Smooth muscle cell (in vitro differentiated cells): ENCODE results near the gene MYADML2. TPM values are rescaled to one million over a fixed set of nuclear protein-coding genes. Genes with fewer than 3 reads are reported as not detected.

Experiments used
- DNase-seq: peaks from one replicate; lab custom pipeline; 2025; ENCODE audit not compliant: unreplicated experiment; lab: John Stamatoyannopoulos, UW
- H2AFZ ChIP-seq: fragments of 200-600 bp; sonication (generic); 2 replicates; pipeline ENCODE4 v1.6.0; 2016; ENCODE audit warnings: antibody characterized with exemption, low read depth, mild to moderate bottlenecking
- H3F3A ChIP-seq: fragments of 200-600 bp; sonication (generic); 2 replicates; pipeline ENCODE4 v1.6.0; 2017; ENCODE audit warnings: antibody characterized with exemption, low read depth
- H3K27ac ChIP-seq: fragments of 200-600 bp; sonication (generic); 2 replicates; pipeline ENCODE4 v1.5.1; 2016; ENCODE audit warnings: low read depth, mild to moderate bottlenecking
- H3K27me3 ChIP-seq: fragments of 200-600 bp; sonication (generic); 2 replicates; pipeline ENCODE4 v1.6.1; 2016; ENCODE audit warnings: low read depth, mild to moderate bottlenecking
- H3K36me3 ChIP-seq: fragments of 200-600 bp; sonication (generic); 2 replicates; pipeline ENCODE4 v1.5.1; 2016; ENCODE audit warnings: low read depth
- H3K4me1 ChIP-seq: fragments of 200-600 bp; sonication (generic); 2 replicates; pipeline ENCODE4 v1.5.1; 2016; ENCODE audit warnings: low read depth
- H3K4me2 ChIP-seq: fragments of 200-600 bp; sonication (generic); 2 replicates; pipeline ENCODE4 v1.6.0; 2016; ENCODE audit warnings: mild to moderate bottlenecking
- H3K4me3 ChIP-seq: fragments of 200-600 bp; sonication (generic); 2 replicates; pipeline ENCODE4 v1.5.1; 2016; ENCODE audit warnings: mild to moderate bottlenecking
- H3K79me2 ChIP-seq: fragments of 200-600 bp; sonication (generic); 2 replicates; pipeline ENCODE4 v1.6.0; 2016; ENCODE audit warnings: low read depth, mild to moderate bottlenecking
- H3K9ac ChIP-seq: fragments of 200-600 bp; sonication (generic); 2 replicates; pipeline ENCODE4 v1.6.0; 2016; ENCODE audit warnings: low read depth
- H3K9me3 ChIP-seq: fragments of 200-600 bp; sonication (generic); replicated peaks from 2 replicates; pipeline ENCODE4 v1.5.1; 2016; ENCODE audit warnings: low read depth
- H4K20me1 ChIP-seq: fragments of 200-600 bp; sonication (generic); 2 replicates; pipeline ENCODE4 v1.6.0; 2016; ENCODE audit warnings: low read depth
- WGBS: methylation state at CpG from one replicate; pipeline ENCODE4 v1.1.7; 2016; ENCODE audit warnings: low lambda C conversion rate; 5-methylcytosine and 5-hydroxymethylcytosine counted together
- polyA plus RNA-seq: library from polyadenylated mRNA; unstranded; fragments of >200 nt; fragmentation: Nextera tagmentation; extraction: Ambion mirVana; gene quantifications from 2 replicates; pipeline ENCODE4 v1.2.1, GENCODE V29; 2016
- total RNA-seq: library from RNA; depleted of rRNA; stranded (reverse); fragments of >200 nt; gene quantifications from 2 replicates; pipeline ENCODE4 v1.2.3, GENCODE V29; 2014
- TF ChIP-seq, protein P1 (sequence below): fragments of 200-600 bp; sonication (generic); IDR thresholded peaks from 2 replicates; pipeline ENCODE4 v1.5.1; 2017; ENCODE audit warnings: borderline replicate concordance, mild to moderate bottlenecking, antibody characterized with exemption; ENCODE audit not compliant: insufficient read depth, poor library complexity, severe bottlenecking

The MYADML2 gene
- total and polyA plus RNA-seq, 2 experiments from 2014 or later: not detected

DNA sequence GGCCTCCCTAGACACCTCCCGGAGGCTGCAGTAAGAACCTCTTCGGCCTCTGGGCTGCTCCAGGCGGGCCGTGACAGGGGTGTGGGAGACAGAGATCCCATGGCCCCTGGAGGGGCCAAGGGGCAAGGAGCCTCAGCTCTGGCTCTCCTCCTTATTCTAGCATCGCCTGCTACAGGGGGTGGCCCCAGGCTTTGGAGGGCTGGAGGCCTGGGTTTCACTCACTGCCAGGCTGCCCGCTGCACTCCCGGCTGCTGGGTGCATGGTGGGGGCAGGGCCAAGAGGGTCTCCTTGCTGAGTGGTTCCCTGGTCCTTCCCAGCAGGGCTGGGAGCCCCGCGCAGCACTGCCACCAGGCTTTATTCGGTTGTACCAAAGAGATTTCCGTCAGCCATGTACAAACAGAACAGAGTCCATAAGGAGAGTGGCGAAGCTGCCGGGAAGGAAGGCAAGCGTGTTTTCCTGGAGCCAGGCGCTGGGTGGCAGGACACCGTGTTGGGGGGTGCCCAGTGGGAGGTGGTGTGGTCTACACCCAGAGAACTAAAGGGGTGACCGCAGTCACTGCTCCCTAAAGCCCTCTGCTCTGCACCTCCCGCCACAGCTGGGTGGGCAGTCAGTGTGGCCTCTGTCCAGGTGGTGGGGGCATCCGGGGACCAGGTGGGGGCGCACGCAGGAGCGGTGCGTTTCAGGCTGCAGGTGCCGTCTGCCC lies 43.0 kb downstream of the MYADML2 start:
- H3K79me2 ChIP-seq: no peaks in the 10 kb centered on the region
- H3K27ac ChIP-seq: no peak overlapping the region
- no peaks in the 10 kb centered on the region for H3K9me3 ChIP-seq
- H3K4me1 ChIP-seq: peaks cover 3% of the 10 kb centered on the region
- H2AFZ ChIP-seq: no peak overlapping the region
- TF ChIP-seq, protein P1, sequence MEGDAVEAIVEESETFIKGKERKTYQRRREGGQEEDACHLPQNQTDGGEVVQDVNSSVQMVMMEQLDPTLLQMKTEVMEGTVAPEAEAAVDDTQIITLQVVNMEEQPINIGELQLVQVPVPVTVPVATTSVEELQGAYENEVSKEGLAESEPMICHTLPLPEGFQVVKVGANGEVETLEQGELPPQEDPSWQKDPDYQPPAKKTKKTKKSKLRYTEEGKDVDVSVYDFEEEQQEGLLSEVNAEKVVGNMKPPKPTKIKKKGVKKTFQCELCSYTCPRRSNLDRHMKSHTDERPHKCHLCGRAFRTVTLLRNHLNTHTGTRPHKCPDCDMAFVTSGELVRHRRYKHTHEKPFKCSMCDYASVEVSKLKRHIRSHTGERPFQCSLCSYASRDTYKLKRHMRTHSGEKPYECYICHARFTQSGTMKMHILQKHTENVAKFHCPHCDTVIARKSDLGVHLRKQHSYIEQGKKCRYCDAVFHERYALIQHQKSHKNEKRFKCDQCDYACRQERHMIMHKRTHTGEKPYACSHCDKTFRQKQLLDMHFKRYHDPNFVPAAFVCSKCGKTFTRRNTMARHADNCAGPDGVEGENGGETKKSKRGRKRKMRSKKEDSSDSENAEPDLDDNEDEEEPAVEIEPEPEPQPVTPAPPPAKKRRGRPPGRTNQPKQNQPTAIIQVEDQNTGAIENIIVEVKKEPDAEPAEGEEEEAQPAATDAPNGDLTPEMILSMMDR: no peak
- peaks cover 16% of the 10 kb centered on the region for H4K20me1 ChIP-seq
- H3K4me3 ChIP-seq: no peak overlapping the region
- WGBS: 94% methylated on average over 24 of the region's 24 CpGs
- H3K4me2 ChIP-seq: no peak overlapping the region
- H3K27me3 ChIP-seq: no peaks in the 10 kb centered on the region
- DNase-seq: no peak
- H3K9ac ChIP-seq: no peak overlapping the region
- peaks cover 8% of the 10 kb centered on the region for H3F3A ChIP-seq
- no peaks in the 10 kb centered on the region for H3K36me3 ChIP-seq

DNA sequence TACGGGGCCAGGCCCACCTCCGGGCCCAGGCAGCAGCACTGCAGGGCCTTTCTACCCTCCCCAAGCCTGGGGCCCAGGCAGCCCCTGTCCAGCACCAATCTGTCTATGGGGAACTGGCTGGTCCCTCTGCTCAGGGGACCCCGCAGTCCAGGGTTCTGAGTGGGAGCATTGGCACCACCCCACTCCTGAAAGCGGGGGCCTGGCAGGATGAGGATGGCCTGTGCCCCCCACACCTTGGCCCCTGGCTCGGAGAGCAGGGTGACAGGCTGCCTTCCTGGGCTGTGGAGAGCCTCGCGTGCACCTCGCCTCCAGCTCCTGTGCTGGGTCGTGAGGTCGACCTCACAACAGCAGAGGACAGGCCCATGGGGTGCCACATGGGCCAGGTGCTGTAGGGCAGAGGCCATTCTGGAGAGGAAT lies 43.6 kb downstream of the MYADML2 start:
- Histone ChIP-seq H3K4me2 (no peak overlapping the region), H3K9me3 (no peaks in the 10 kb centered on the region), H3F3A (peaks cover 10% of the 10 kb centered on the region), H3K9ac (no peak overlapping the region), H2AFZ (no peak overlapping the region), H4K20me1 (peaks cover 22% of the 10 kb centered on the region), H3K27me3 (no peaks in the 10 kb centered on the region), H3K36me3 (no peaks in the 10 kb centered on the region), H3K79me2 (no peaks in the 10 kb centered on the region), H3K27ac (no peak overlapping the region), H3K4me1 (peaks cover 3% of the 10 kb centered on the region), H3K4me3 (no peak overlapping the region)
- no peak for DNase-seq
- TF ChIP-seq, protein P1: no peak
- WGBS: 95% methylated on average over 10 of the region's 10 CpGs

DNA sequence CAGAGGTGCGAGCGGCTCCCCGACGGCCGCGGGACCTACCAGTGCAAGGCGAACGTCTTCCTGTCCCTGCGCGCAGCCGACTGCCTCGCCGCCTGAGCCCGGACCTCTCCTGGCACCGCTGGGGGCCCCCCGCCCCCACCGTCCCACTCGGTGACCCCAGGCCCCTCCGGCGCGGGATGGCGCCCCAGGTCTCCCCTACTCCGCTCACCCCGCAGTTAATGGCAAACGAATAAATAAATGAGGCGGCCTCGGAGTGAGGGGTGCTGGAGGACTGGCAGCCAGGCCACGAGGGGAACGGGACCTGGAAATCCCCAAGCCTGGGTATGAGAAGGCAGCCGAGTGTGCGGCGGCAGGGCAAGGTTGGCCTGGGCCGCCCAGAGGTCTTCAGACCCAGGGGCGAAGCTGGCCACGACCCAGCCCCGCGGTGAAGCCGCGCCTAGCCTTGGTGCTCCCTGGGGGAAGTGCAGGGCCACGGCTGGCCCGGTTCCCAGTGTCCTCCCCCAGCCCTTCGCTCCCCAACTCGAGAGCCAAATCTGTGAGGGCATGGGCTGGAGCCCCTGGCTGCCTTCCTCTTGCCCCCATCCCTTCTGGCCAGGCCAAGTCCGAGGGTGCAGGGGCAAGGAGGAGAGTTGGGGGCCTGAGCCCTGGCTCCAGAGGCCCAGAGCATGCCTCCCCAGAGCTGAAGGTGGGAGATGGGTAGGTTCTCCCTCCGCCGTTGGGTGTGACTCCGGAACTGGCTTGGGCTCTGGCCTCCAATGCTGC lies 44.2 kb downstream of the MYADML2 start:
- Histone ChIP-seq H4K20me1 (peaks cover 28% of the 10 kb centered on the region), H3K4me3 (peak overlapping the region; percentile 48), H3K9ac (no peak overlapping the region), H3K27ac (no peak overlapping the region), H3K36me3 (no peaks in the 10 kb centered on the region), H3K27me3 (no peaks in the 10 kb centered on the region), H3K79me2 (no peaks in the 10 kb centered on the region), H3K9me3 (no peaks in the 10 kb centered on the region), H3K4me2 (peak overlapping the region; percentile 95), H2AFZ (no peak overlapping the region), H3K4me1 (peaks cover 3% of the 10 kb centered on the region), H3F3A (peaks cover 16% of the 10 kb centered on the region)
- TF ChIP-seq, protein P1: no peak
- no peak for DNase-seq
- WGBS: 61% methylated on average over 33 of the region's 47 CpGs
